Heart left ventricle (tissue), 13 donors: ENCODE data around the gene TMEM94.

Source experiments
- POLR2A ChIP-seq, 2 donors: fragments of 450-650 bp; IDR thresholded peaks; one replicate each; pipeline ENCODE4 v1.6.1; 2017; ENCODE audit warnings: antibody characterized with exemption in 2 of 2, mild to moderate bottlenecking in 2 of 2, moderate library complexity in 2 of 2
- TF ChIP-seq, protein P1 (sequence below), 12 donors: fragments of 200-600 bp; sonication (generic) in 4 of 12; IDR thresholded peaks; one replicate each; pipeline versions ENCODE4 v1.5.0 to v1.8.0; 2018 to 2022; ENCODE audit warnings: antibody characterized with exemption in 12 of 12, mild to moderate bottlenecking in 5 of 12
- donor health status: ischemic (EF 13 %, LVEDD 7.1; RV severe dilation, severe dysfunction).
- donor health status: DM: no; HTN: yes; CAD: no.
- donor health status: DM: no; HTN: no; CAD: no.
- donor health status: ischemic (EF 25% LVEDD 6.9; RV normal size, moderate dysfunction).
- donor health status: ischemic (EF 25% LVEDD 5.7; RV mildly dilated, moderate dysfunction).
- donor health status: ischemic (EF 35%, LVEDD 5.7; RV mildly dilated, moderate dysfunction).
- donor health status: nonischemic (EF 11% LVEDD 7.7; RV severe dilation, severe dysfunction).
- donor health status: DM: yes; HTN: yes; CAD: no.
- donor health status: PGD.
- donor health status: ischemic (EF 29% LVEDD 5.4; RV normal size, mild dysfunction).
- donor health status: nonischemic (EF 23%, LVEDD 6.1; RV moderate dilation, normal function).

DNA sequence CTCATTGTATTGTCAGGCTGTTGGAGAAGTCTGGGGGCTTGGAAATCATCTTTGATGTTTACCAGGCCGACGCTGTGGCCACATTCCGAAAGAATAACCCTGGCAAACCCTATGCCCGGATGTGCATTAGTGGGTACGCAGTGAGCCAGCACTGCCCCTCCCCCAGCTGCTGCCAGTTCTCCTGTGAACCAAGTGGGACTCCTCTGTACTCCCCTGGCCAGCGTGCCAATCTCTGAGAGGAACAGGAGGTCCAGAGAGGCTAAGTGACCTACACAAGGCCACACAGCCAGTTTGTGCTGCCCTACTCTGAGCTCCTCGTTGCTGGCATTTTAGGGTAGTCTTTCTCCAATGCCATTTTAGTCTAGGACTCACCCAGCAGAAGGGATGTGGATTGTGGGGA lies 67.2 kb downstream of the TMEM94 start:
- TF ChIP-seq POLR2A (IDR thresholded peaks at IDR 0.05): no peak
- TF ChIP-seq, protein P1, sequence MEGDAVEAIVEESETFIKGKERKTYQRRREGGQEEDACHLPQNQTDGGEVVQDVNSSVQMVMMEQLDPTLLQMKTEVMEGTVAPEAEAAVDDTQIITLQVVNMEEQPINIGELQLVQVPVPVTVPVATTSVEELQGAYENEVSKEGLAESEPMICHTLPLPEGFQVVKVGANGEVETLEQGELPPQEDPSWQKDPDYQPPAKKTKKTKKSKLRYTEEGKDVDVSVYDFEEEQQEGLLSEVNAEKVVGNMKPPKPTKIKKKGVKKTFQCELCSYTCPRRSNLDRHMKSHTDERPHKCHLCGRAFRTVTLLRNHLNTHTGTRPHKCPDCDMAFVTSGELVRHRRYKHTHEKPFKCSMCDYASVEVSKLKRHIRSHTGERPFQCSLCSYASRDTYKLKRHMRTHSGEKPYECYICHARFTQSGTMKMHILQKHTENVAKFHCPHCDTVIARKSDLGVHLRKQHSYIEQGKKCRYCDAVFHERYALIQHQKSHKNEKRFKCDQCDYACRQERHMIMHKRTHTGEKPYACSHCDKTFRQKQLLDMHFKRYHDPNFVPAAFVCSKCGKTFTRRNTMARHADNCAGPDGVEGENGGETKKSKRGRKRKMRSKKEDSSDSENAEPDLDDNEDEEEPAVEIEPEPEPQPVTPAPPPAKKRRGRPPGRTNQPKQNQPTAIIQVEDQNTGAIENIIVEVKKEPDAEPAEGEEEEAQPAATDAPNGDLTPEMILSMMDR (IDR thresholded peaks at IDR 0.05): no peak
